ENCODE measurements around the gene BRAF. TPM values are rescaled to one million over a fixed set of nuclear protein-coding genes. Genes with fewer than 3 reads are reported as not detected.
"Not testable (repeated sequence)": the region's sequence is repeated elsewhere in the genome, so short reads cannot be mapped to it uniquely, and the experiment has no call there.

Gene BRAF
- polyA plus RNA-seq, 1 donor (not counting 4 experiments of a cell fraction or from before 2014, with no cell fraction given): 12.4 TPM

DNA sequence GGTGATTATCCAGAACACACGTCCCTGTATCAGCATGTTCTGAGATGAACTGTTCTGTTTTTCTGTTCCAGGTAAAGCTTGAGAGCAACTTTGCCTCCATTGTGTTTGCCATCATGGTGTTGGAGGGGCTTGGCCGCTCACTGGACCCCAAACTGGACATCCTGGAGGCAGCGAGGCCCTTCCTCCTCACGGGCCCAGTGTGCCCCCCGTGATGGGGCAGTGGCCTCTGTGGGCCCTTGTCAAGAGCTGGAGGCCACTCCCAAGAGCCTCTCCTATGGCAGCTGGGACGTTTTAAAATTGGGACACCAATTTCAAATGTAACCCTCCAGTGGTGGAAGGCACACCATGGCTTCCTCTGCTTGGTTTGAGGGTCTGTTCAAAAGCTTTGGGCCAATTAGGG is 230.1 kb downstream of the BRAF start:
- no peak overlapping the region for H2AFZ ChIP-seq (ENCODE audit: control insufficient read depth, low read length)

DNA sequence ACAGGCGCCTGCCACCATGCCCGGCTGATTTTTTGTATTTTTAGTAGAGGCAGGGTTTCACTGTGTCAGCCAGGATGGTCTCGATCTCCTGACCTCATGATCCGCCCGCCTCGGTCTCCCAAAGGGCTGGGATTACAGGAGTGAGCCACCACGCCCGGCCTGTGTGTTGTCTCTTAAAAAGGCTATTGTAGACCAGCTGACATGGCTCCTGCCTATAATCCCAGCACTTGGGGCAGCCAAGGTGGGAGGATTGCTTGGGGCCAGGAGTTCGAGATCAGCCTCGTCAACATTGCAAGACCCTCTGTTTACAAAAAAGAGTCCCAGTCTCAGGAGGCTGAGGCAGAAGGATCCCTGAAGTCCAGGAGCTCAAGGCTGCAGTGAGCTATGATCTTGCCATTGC is 230.9 kb downstream of the BRAF start:
- H3K9me1 ChIP-seq (ENCODE audit: control insufficient read depth, extremely low read depth, insufficient read depth, low read length); dilution Hi-C loops (cut with MboI; ENCODE audit: extremely low pct_ligation_motif_present, low sequenced_read_pairs); H2AFZ ChIP-seq (ENCODE audit: control insufficient read depth, low read length); H4K20me1 ChIP-seq (ENCODE audit: control insufficient read depth, extremely low read depth, insufficient read depth, low read length); H3K9me3 ChIP-seq (ENCODE audit: control insufficient read depth, low read depth, low read length); H3K27me3 ChIP-seq (ENCODE audit: control insufficient read depth, extremely low read depth, insufficient read depth, low read length); DNase-seq (ENCODE audit: low read depth, low spot score); H3K27ac ChIP-seq (ENCODE audit: control insufficient read depth, insufficient read depth, low read length); H3K9ac ChIP-seq (ENCODE audit: control insufficient read depth, extremely low read depth, insufficient read depth, low read length); H3K4me3 ChIP-seq (ENCODE audit: control insufficient read depth in 2 of 3, extremely low read depth in 1 of 3, insufficient read depth in 2 of 3, low read depth in 1 of 3, low read length in 3 of 3); H3K36me3 ChIP-seq (ENCODE audit: control insufficient read depth in 2 of 2, extremely low read depth in 1 of 2, insufficient read depth in 2 of 2, low read length in 2 of 2); FAIRE-seq; H3K4me2 ChIP-seq (ENCODE audit: control insufficient read depth, extremely low read depth, insufficient read depth, low read depth, low read length): not testable (repeated sequence)
- Histone ChIP-seq H3K79me2 (ENCODE audit: control insufficient read depth, insufficient read depth, low read length) (peaks cover 20% of the 10 kb centered on the region), H3K4me1 (ENCODE audit: control insufficient read depth, extremely low read depth, insufficient read depth, low read length) (peaks cover 13% of the 10 kb centered on the region)

More for the DNA sequence above, 230.1 kb downstream of the BRAF start:
- FAIRE-seq: no peak
- H3K9ac ChIP-seq (ENCODE audit: control insufficient read depth, extremely low read depth, insufficient read depth, low read length): no peak overlapping the region
- H3K9me3 ChIP-seq (ENCODE audit: control insufficient read depth, low read depth, low read length): no peaks in the 10 kb centered on the region
- H3K36me3 ChIP-seq (ENCODE audit: control insufficient read depth in 2 of 2, extremely low read depth in 1 of 2, insufficient read depth in 2 of 2, low read length in 2 of 2): peaks cover 1 to 4% of the 10 kb centered on the region in 2 experiments
- dilution Hi-C loops (cut with MboI; ENCODE audit: extremely low pct_ligation_motif_present, low sequenced_read_pairs): no loop called here
- no peak overlapping the region for H3K27ac ChIP-seq (ENCODE audit: control insufficient read depth, insufficient read depth, low read length)
- H3K9me1 ChIP-seq (ENCODE audit: control insufficient read depth, extremely low read depth, insufficient read depth, low read length): no peaks in the 10 kb centered on the region
- H3K79me2 ChIP-seq (ENCODE audit: control insufficient read depth, insufficient read depth, low read length): peaks cover 26% of the 10 kb centered on the region
- no peak overlapping the region for H3K4me3 ChIP-seq (ENCODE audit: control insufficient read depth in 2 of 3, extremely low read depth in 1 of 3, insufficient read depth in 2 of 3, low read depth in 1 of 3, low read length in 3 of 3)
- H3K4me2 ChIP-seq (ENCODE audit: control insufficient read depth, extremely low read depth, insufficient read depth, low read depth, low read length): no peak overlapping the region
- peaks cover 13% of the 10 kb centered on the region for H3K4me1 ChIP-seq (ENCODE audit: control insufficient read depth, extremely low read depth, insufficient read depth, low read length)
- H4K20me1 ChIP-seq (ENCODE audit: control insufficient read depth, extremely low read depth, insufficient read depth, low read length): no peaks in the 10 kb centered on the region
- no peak for DNase-seq (ENCODE audit: low read depth, low spot score)
- TF ChIP-seq, protein P1, sequence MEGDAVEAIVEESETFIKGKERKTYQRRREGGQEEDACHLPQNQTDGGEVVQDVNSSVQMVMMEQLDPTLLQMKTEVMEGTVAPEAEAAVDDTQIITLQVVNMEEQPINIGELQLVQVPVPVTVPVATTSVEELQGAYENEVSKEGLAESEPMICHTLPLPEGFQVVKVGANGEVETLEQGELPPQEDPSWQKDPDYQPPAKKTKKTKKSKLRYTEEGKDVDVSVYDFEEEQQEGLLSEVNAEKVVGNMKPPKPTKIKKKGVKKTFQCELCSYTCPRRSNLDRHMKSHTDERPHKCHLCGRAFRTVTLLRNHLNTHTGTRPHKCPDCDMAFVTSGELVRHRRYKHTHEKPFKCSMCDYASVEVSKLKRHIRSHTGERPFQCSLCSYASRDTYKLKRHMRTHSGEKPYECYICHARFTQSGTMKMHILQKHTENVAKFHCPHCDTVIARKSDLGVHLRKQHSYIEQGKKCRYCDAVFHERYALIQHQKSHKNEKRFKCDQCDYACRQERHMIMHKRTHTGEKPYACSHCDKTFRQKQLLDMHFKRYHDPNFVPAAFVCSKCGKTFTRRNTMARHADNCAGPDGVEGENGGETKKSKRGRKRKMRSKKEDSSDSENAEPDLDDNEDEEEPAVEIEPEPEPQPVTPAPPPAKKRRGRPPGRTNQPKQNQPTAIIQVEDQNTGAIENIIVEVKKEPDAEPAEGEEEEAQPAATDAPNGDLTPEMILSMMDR (optimal IDR thresholded peaks at IDR 0.05 in 1 of 3, IDR thresholded peaks at IDR 0.05 in 1 of 3, conservative IDR thresholded peaks at IDR 0.05 in 1 of 3; ENCODE audit: extremely low read depth in 1 of 3, insufficient read depth in 2 of 3, low read length in 3 of 3): no peak
- TF ChIP-seq EZH2 (IDR thresholded peaks at IDR 0.05; ENCODE audit: low read length): no peak
- H3K27me3 ChIP-seq (ENCODE audit: control insufficient read depth, extremely low read depth, insufficient read depth, low read length): no peaks in the 10 kb centered on the region

DNA sequence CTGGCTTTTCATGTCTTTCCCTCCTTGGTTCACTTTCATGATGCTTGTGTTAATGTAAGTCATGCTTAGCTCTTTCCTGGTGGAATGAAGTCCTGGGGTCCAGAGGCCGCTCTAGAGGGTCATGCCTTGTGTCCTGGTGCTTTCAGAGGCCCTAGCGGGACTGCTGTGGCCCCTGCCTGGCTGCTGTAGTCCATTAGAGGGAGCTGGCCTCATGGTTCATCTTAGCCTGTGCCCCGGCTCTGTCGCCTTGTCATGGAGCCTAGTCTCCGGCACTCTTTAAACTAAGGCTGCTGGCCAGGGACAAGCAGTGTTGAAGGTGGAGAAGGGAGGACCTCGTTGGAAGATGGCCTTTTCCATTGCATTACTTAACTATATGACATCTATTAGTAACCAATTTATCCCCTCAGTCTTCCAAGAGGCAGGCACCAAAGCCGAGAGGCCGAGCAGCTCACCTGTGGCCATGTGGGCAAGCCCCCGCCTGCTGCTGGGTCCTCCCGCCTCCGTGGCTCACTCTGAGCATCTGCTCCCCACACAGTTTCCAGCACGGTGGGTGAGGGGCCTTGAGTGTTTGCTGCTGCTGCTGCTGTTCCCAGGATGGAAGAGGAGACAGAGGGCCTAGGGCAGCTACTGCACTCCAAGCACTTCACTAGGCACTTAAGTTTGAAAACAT is 233.2 kb downstream of the BRAF start:
- Histone ChIP-seq H3K9ac (ENCODE audit: control insufficient read depth, extremely low read depth, insufficient read depth, low read length) (no peak overlapping the region), H3K4me1 (ENCODE audit: control insufficient read depth, extremely low read depth, insufficient read depth, low read length) (peaks cover 5% of the 10 kb centered on the region), H2AFZ (ENCODE audit: control insufficient read depth, low read length) (no peak overlapping the region), H3K4me3 (ENCODE audit: control insufficient read depth in 2 of 3, extremely low read depth in 1 of 3, insufficient read depth in 2 of 3, low read depth in 1 of 3, low read length in 3 of 3) (no peak overlapping the region), H3K36me3 (ENCODE audit: control insufficient read depth in 2 of 2, extremely low read depth in 1 of 2, insufficient read depth in 2 of 2, low read length in 2 of 2) (peaks cover 4 to 7% of the 10 kb centered on the region in 2 experiments), H3K79me2 (ENCODE audit: control insufficient read depth, insufficient read depth, low read length) (no peaks in the 10 kb centered on the region), H3K27ac (ENCODE audit: control insufficient read depth, insufficient read depth, low read length) (no peak overlapping the region), H4K20me1 (ENCODE audit: control insufficient read depth, extremely low read depth, insufficient read depth, low read length) (no peaks in the 10 kb centered on the region), H3K9me1 (ENCODE audit: control insufficient read depth, extremely low read depth, insufficient read depth, low read length) (no peaks in the 10 kb centered on the region), H3K9me3 (ENCODE audit: control insufficient read depth, low read depth, low read length) (no peaks in the 10 kb centered on the region), H3K27me3 (ENCODE audit: control insufficient read depth, extremely low read depth, insufficient read depth, low read length) (no peaks in the 10 kb centered on the region), H3K4me2 (ENCODE audit: control insufficient read depth, extremely low read depth, insufficient read depth, low read depth, low read length) (no peak overlapping the region)
- TF ChIP-seq, protein P1 (optimal IDR thresholded peaks at IDR 0.05 in 1 of 3, IDR thresholded peaks at IDR 0.05 in 1 of 3, conservative IDR thresholded peaks at IDR 0.05 in 1 of 3; ENCODE audit: extremely low read depth in 1 of 3, insufficient read depth in 2 of 3, low read length in 3 of 3): no peak
- TF ChIP-seq EZH2 (IDR thresholded peaks at IDR 0.05; ENCODE audit: low read length): no peak
- FAIRE-seq: no peak
- no peak for DNase-seq (ENCODE audit: low read depth, low spot score)
- dilution Hi-C loops (cut with MboI; ENCODE audit: extremely low pct_ligation_motif_present, low sequenced_read_pairs): no loop called here
